Measurements from ENCODE around the gene STX16. TPM values are rescaled to one million over a fixed set of nuclear protein-coding genes. Genes with fewer than 3 reads are reported as not detected.

The STX16 gene
- total RNA-seq, 1 donor from 2014 or later, result 31.4 TPM

DNA sequence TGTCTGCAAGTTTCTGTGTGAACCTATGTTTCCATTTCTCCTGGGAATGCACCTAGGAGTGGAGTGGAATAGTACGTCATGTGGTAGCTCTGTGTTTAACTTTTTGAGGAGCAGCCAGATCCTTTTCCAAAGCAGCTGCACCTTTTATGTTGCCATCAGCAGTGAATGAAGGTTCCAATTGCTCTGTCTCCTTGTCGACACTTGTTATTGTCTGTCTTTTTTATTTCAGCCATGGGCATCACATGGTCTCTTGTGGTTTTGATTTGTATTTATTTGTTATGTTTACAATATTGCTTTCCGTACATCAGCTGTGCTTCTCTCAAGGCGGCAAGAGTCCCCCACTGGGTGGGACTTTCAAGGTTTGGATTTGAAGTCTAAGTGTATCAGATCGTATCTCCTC lies 33.9 kb upstream of the STX16 start:
- DNase-seq (ENCODE audit: low spot score in 2 of 2) (no peak), FAIRE-seq (no peak)

DNA sequence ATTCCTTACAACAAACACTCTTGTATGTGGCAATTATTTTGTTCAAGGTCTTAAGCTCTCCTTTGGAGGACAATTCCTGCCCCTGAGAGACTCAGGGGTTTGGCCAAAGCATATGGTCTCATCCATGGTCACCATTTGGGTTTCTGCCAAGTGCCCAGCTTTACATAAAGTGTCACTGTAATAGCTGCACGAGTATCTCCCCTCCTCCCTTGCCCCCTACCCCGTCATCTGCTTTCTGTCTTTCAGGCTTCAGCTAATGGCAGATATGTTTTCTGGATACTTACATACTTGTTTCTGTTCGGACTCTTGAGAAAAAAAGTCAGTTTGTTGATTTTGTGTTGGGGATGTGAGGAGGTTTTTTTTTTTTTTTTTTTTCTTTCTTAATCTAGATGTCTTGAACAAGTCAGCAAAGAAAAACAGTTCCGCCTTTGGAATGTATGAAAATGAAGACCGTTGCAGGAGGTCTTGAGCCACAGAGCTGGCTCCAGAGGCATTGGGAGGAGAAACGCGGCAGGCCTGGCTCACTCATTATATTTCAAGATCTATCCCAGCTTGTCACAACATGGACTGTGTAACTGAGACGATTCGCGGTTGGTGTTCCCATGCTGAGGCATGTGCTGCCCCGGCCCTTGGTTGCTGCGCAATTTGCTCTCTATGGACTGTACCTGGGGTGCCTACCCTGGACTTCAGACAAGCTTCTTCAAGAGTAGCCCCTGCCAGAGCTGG lies 32.6 kb upstream of the STX16 start:
- FAIRE-seq, result no peak
- no peak for DNase-seq (ENCODE audit: low spot score in 2 of 2)

DNA sequence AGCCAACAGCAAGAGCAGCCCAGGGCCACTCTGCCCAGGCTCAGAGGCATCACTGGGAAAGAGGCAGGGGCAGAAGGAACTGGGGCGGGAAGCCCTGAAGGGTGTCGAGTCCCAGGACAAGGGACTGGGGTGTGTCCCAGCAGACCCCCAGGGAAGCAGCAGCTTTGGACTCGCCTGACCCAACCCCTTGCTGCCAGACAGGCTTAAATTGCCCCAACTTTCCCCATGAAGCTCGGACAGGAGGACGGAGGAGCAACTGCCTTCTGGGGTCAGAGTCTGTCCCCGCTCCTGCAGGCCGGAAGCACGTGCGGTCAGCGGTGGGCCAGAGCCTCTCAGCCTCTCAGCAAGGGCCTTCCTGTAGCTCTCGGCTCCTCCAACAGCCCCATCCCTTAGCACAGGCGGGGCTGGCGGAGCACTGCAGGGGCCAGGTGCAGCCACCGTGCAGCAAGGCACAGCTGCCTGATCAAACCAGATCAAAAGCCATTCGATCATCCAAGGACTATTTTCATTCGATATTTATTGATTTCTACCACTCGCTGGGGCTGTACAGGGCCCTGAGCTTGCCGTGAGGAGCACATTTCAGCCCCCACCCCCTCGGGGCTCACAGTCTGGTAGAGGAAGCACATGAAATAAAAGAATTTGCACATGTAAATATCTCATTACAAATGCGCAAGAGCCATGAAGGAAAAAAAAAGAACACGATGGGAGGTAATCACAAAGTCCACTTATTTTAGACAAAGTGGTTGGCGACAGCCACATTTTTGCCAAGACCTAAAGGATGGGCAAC lies 31.8 kb upstream of the STX16 start:
- DNase-seq (ENCODE audit: low spot score in 2 of 2) (no peak), FAIRE-seq (no peak)

DNA sequence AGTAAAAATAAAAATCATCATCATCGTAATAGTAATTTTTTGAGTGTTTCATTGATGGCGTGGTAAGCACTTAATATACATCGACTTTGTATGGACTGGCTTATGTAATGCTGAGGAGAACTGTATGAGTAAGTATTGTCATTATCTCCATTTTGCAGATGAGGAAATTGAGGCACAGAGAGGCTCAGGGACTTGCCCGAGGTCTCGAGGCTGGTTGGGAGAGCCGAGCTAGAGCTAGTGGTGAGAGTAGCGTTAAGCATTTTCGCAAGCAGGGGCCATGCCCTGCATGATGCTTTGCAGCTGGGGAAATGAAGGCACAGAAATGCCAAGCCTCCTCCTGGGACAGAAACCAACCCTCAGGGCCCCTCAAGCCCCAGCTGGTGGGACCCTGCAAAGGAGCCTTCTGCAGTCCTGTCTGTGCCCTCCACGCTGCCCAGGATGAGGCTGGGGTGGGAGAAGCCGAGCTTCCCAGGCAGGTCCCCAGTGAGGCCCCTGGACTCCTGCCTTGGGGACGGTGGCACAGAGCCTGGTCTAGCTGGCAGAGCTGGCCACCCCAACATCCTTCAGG lies 31.1 kb upstream of the STX16 start:
- FAIRE-seq, result no peak
- no peak for DNase-seq (ENCODE audit: low spot score in 2 of 2)

DNA sequence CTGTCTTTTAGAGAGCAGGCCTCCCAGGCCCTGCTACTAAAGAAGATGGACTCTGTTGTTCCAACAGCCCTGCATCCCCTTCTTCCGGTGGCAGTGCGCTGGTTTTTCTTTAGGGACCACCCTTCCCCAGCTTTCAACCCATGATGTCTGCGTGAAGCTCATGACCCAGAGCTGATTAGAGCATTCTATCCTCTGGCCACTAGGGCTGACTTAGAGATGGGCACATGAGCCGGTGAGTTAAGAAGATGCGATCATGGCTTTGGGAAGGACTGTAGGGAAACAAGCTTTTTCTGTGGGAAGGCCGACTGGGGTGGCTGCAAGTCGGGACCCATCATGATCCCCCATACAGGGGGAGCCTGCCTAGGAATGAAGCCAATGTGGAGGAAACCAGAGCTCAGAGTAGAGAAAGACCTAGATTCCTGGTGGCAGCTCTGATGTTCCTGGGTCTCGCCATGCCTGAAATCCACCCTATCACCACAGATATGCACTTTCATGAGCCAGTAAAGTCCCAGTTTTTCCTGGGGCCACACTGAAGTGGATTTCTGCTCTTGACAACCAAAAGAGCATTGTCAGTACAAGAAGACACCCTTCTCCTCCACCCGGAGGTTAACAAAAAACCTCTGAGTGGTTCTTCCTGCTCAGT lies 29.1 kb upstream of the STX16 start:
- no peak for DNase-seq (ENCODE audit: low spot score in 2 of 2)
- no peak for FAIRE-seq

DNA sequence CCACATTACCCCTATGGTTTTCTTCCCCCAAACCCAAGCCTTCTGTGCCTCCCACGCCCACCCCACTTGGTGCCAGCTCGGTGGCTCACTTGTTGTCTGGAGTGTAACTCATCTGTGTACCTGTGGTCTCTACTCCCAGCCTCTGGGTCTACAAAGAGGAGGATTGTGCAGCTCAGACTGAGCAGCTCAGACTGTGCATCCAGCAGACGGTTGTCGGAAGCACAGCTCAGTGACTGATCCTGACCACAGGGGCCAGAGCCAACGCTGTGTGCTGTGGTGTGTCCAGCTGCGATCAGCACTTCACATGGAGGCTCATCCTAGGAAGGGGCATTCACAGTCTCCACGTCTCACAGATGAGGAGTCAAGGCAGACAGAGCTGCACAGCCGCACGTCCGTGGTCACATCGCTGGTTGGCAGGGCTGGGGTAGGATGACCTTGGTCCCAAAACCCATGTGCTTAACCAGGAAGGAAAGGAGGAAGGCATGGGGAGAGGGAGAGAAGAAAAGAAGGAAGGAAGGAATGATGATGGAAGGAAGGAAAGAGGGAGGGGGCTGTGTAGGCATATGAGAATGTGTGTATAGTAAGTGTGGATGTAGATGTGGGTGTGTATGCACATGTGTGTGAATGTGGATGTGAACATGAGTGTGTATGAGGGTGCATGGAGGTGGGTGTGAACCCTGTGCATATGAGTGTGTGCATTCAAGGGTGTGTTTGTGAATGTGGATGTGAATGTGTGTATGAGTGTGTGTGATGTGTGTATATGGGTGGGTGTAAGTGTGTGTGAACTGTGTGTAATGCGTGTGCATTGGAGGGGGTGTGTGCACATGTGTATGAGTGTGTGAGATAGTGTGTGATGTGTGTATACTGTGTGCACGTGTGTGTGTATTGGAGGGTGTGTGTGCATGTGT lies 28.2 kb upstream of the STX16 start:
- FAIRE-seq, result no peak
- no peak for DNase-seq (ENCODE audit: low spot score in 2 of 2)

DNA sequence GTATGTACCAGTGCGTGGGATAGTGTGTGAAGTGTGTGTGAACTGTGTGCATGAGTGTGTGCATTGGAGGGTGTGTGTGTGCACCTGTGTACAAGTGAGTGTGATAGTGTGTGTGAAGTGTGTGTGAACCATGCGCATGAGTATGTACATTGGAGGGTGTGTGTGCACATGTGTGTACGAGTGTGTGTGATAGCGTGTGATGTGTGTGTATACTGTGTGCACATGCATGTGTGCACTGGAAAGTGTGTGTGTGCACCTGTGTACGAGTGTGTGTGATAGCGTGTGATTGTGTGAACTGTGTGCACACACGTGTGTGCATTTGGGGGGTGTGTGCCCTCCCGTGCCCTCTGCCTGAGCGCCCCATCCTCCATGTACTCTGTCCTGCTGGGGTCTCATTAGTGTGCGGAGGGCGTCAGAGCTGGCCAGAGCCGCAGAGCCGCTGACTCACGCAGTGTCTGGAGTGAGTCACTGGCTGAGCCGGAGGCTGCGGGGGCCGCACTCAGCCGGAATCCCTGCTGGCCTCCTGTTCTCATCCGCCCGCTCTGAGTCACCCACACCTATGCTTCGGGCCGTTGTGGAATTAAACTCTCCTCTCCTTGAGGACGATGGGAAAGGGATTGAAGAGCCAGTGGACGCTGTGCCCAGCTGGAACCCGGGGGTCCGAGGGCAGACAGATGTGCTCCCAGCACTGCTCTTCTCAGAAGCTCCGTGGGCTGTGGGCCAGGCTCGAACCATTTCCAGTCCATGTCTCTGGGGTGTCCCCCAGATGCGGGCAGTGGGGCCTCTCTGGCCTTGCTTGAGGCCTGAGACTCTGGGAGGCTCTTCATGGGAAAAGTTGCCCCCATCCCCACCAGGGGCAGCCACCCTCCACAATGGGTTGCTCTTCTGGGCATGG lies 27.3 kb upstream of the STX16 start:
- no peak for FAIRE-seq
- peak in 1 of 2 donors; percentile 85 for DNase-seq (ENCODE audit: low spot score in 2 of 2)

DNA sequence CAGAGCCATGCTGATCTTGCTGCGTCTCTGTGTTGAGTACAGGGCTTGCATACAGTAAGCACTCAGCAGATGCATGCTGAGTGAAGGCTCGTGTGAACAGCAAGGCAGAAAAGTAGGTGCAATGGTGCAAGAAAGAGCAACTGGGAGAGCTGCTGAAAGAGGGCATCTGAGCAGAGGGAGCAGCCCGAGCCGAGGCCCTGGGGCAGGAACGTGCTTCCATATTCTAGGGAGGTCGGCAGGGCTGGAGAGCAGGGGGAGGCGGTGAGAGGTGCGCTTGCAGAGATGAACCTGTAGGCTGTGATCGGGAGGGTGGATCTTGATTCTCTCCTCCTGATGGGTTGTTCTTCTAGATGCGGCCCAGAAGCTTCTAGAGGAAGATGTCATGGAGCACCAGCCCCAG lies 26.4 kb upstream of the STX16 start:
- no peak for FAIRE-seq
- DNase-seq (ENCODE audit: low spot score in 2 of 2), result no peak

DNA sequence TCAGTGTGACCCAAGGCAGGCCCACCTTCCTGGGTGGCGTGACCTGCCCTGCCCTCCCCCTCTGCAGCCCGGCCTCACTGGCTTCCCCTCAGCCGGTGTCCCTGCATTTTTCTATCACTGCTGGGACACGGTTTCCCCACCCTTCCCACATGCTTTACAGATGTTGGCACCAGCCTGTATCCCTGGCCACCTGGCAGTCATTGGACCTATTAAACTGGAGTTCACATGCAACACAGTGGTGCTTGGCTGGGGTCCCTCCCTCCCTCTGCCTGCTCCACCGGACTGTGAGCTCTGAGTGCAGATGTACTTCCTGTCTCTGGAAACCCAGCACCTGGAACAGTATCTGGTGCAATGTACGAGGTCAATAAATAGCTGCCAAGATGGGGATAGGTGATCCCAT lies 25.5 kb upstream of the STX16 start:
- FAIRE-seq, result no peak
- no peak for DNase-seq (ENCODE audit: low spot score in 2 of 2)

DNA sequence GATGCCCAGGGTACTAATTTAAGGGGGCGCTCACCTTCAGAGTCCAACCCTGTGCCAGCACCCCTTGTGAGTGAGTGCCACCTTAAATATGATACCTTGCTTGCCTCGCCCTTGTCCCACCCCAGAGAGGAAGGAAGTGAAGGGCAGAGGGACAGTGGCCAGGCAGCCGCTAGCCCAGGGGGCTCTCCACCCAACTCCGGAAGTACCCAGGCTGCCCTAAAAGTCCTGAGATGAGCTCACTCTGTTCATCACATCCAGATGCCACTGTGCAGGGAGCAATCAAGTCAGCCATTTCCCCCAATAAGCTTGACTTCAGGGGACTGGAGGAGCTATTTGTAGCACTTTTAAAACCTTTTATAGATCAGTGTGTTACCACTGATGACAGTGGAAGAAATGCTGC lies 25.0 kb upstream of the STX16 start:
- DNase-seq (ENCODE audit: low spot score in 2 of 2) (no peak), FAIRE-seq (no peak)

DNA sequence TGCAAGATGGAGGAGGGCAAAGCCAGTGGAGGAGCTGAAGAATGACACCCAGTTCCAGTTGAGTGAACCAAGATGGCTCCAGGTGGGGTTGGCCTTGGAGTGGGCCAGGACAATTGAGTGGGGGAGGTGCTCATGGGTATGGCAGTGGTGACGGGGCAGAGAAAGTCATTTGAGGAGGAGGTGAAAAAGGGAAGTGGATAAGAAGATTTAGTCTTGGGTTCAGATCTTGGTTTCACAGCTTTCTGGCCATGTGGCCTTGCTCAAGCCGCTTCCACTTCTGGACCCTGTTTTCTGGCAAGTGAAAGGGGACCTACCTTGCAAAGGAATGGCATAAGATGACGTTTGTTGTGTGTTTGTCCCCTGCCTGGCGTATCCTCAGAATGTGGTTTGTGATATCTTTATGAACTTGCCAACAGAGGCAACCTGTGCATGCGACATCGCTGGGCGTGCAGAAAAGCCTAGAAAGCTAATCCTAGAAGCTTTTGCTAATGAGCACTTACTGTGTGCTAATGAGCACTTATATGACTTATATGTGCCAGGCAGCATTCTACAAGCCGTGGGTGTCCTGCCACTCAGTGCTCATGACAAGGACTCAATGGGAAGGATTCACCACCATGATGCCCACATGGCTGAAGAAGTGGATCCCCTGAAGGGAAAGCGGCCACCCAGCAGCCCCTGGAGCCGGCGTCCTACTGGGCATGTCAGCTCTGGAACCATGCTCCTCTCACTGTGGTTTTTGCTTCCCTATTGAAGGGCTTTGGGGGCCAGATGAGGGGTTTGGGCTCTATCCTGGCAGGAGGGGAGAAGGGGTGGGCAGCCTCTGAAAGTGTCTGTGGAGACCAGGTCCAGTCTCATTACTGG lies 23.6 kb upstream of the STX16 start:
- no peak for FAIRE-seq
- no peak for DNase-seq (ENCODE audit: low spot score in 2 of 2)

DNA sequence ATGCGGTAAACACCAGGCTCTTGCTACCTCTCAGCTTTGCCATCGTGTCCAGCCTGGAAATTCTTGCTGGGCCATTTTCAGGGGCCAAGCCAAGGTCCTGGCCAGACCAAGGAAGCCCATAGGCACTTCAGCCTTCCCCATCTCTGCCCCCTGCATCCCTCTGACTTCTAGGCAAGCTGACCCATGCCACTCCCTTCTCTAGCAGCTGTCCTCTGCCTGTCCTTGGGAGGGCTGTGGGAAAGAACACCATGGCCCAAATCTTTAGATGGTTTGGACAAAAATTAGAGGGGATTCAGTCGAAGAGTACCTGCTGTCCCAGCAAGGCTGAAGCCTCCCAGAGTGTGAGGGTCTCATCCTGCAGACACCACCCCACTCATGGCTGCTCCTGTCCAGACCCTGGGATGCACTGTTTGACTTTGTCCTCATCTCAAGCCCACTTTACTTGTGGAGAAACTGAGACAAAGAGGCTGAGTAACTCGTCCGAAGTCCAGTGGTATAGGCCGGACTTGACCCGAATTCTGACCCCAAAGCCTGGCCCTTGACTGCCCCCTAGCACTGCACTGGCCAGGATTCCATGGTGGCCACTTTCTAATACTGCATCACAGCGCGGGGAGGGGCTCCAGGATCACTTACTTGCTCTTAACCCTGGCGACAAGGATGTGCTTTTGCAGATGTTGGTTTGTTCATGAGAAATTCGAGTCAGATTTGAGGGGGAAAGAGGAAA lies 22.4 kb upstream of the STX16 start:
- FAIRE-seq (no peak), DNase-seq (ENCODE audit: low spot score in 2 of 2) (no peak)

DNA sequence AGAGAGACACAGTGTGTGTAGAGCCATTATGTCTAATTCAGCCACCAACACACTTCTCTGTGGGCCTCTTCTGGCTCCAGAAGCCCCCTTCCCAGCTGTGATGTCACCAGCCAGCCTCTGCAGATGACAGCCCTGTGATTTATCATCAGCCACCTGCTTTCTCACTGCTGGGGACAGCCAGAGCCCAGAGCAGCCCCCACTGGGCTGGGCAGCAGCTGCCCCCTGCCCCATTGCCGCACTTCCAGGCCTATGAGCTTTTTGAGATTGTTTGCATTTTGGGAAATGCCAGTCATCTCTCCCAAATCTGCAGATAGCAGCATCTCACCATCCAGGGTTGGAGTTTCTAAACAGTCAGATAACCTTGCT lies 21.9 kb upstream of the STX16 start:
- no peak for FAIRE-seq
- DNase-seq (ENCODE audit: low spot score in 2 of 2), result no peak

DNA sequence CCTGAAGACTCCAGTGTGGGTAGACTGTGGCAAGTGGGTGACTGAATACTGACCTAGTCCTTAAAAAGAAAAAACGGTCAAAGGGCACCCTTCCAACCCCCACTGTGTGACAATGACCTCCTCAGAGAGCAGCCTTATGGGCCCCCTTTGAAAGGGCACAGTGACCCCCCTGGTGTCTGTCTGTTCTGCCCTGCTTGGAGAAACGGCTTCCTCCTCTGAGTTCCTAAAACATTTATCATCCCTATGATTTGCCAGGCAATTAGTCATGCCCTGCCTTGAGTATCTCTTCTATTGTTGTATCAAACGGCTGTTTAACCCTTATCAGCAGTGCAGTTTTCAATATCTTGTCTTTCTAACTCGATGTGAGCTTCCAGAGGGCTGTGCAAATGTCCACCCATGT lies 21.0 kb upstream of the STX16 start:
- FAIRE-seq (no peak), DNase-seq (ENCODE audit: low spot score in 2 of 2) (no peak)

DNA sequence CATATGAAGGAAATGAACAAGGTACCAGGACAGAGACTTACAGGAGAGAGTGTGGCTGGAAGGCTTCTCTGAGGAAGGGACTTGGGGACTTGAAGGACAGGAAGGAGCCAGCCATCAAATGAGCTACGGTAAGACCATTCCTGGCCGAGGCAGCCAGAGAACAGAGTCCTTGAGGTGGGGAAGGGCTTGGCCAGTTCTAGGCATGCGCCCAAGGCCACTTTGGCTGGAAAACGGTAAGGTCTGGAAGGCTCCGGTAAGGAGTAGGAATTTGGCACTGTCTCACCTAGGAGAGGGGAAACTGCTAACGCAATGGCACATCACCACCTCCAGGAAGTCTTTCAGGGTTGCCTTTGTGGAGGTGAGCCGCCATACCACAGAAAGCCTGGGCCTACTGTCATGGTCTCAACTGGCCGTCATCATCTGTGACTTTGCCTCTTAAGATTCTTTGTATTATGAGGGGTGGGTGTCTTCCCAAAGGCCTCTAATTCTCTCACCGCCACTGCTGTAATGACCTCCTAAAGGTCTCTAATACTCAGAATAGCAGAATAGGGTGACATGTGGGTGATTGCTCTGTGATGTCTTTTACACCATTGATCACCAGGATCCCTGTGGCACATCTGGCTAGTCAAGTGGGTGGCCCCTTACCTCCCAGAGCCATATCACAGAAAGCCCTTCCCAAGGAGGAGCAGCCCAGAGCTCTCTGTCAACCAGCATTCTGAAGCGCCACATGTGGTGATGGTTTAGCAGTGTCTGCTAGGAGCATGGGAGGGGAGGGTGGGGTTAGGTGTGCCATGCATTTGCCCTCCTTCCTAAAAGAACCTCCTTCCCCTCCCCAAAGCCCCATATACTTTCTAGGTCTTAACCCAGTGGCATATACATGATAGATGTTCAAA lies 17.7 kb upstream of the STX16 start:
- DNase-seq (ENCODE audit: low spot score in 2 of 2) (no peak), FAIRE-seq (no peak)

DNA sequence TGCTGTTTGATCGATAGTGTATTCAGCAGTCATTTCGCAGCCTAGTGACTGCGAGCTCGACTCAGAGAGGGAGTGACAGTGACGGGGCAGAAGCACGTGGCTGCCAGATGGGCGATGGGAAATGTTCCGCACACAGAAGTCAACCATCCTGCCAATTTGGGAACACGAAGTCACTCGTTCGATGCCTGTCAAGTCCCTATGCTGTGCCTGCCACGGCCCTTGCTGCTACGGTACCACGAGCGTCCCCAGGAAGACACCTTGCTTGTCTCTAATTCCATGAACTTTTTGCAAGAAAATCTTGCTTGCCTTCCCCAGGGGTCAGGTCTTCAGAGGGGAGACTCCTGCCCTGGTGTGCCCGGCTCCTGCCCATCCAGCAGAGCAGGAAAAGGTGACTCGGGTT lies 17.0 kb upstream of the STX16 start:
- no peak for DNase-seq (ENCODE audit: low spot score in 2 of 2)
- FAIRE-seq, result no peak
